Measurements from ENCODE around the gene LYSMD1. TPM values are rescaled to one million over a fixed set of nuclear protein-coding genes. Genes with fewer than 3 reads are reported as not detected.
A peak's percentile ranks its signal among the peaks of the same experiment; 100 is the strongest.

LYSMD1 gene
- total RNA-seq, 1 donor from 2014 or later: 14.0 TPM

- no peaks in the 10 kb centered on the region for H3K9me3 Mint-ChIP-seq (ENCODE audit: low read depth)
- H3K4me1 Mint-ChIP-seq (ENCODE audit: low read depth): peaks cover 9% of the 10 kb centered on the region
- peaks cover 18% of the 10 kb centered on the region for H3K36me3 Mint-ChIP-seq (ENCODE audit: insufficient read depth)
- no peak for TF ChIP-seq CTCF (IDR thresholded peaks at IDR 0.05; ENCODE audit: unreplicated experiment)
- peaks cover 40% of the 10 kb centered on the region for H3K27me3 Mint-ChIP-seq
- peak overlapping the region; percentile 71 for H3K4me3 Mint-ChIP-seq (ENCODE audit: low read depth)
- H3K27ac Mint-ChIP-seq: peak overlapping the region; percentile 77
- DNase-seq (ENCODE audit: low spot score, unreplicated experiment): peak; percentile 74
These were observed 34.6 kb downstream of the LYSMD1 start for GRCh38 chr1:151130987-151131586.

DNA sequence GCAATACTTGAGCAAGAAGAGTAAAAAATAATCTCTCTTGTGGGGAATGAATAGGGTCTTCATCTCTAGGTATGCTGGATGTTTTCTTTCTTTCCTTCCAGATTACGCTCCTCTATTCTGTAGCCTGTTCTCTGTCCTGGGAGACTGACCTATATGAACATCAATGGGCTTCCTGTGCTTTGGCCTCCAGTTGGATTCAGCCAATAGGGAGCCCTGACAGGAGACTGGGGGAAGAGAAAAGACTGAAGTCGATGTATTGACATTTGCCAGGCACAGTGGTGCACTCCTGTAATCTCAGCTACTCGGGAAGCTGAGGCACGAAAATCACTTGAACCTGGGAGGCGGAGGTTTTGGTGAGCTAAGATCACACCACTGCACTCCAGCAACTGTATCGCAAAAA, 36.9 kb downstream of the LYSMD1 start:
- Mint-ChIP-seq H3K4me3 (ENCODE audit: low read depth) (no peak overlapping the region), H3K36me3 (ENCODE audit: insufficient read depth) (peaks cover 1% of the 10 kb centered on the region), H3K27me3 (peaks cover 24% of the 10 kb centered on the region), H3K27ac (no peak overlapping the region), H3K4me1 (ENCODE audit: low read depth) (peaks cover 13% of the 10 kb centered on the region), H3K9me3 (ENCODE audit: low read depth) (no peaks in the 10 kb centered on the region)
- no peak for TF ChIP-seq CTCF (IDR thresholded peaks at IDR 0.05; ENCODE audit: unreplicated experiment)
- no peak for DNase-seq (ENCODE audit: low spot score, unreplicated experiment)

DNA sequence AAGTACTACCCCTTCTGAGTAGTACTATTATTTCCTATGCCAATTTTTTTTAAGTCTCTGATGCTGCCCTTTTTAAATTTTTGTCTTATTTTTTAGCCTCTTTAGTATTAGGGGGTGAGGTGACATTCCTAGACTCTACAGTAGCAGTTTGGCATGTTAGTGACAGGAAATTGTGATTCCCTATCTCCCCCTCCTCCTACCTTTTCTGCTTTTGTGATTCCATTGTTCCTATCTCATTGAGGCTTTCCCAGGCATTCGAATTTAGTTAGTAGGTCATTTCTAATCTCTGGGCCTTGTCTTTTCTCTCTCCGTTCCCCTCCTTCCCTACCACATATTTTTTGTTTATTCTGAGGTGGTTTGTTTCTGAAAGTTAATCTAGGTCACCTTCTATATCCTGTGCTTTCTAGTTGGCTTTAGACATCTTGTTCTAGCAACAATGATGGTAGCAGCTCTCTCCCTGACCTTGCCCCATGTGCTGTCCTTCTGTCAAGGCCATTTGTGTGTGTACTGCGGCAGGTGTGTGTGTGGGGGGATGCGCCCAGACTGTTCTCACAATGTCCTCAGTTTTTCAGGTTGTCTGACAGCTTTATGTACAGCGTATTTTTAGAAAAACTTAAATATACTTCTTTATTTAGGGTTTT, 40.8 kb downstream of the LYSMD1 start:
- no peak for DNase-seq (ENCODE audit: low spot score, unreplicated experiment)

GRCh38 chr1:151113877-151114276, 51.8 kb downstream of the LYSMD1 start:
- TF ChIP-seq CTCF (IDR thresholded peaks at IDR 0.05; ENCODE audit: unreplicated experiment): no peak
- no peak overlapping the region for H3K27ac Mint-ChIP-seq
- no peaks in the 10 kb centered on the region for H3K4me1 Mint-ChIP-seq (ENCODE audit: low read depth)
- H3K36me3 Mint-ChIP-seq (ENCODE audit: insufficient read depth): peaks cover 6% of the 10 kb centered on the region
- no peak overlapping the region for H3K4me3 Mint-ChIP-seq (ENCODE audit: low read depth)
- H3K9me3 Mint-ChIP-seq (ENCODE audit: low read depth): no peaks in the 10 kb centered on the region
- H3K27me3 Mint-ChIP-seq: no peaks in the 10 kb centered on the region
- no peak for DNase-seq (ENCODE audit: low spot score, unreplicated experiment)

More for the DNA sequence above, 40.8 kb downstream of the LYSMD1 start:
- Mint-ChIP-seq H3K4me1 (ENCODE audit: low read depth) (peaks cover 5% of the 10 kb centered on the region), H3K27me3 (no peaks in the 10 kb centered on the region), H3K4me3 (ENCODE audit: low read depth) (no peak overlapping the region), H3K36me3 (ENCODE audit: insufficient read depth) (peaks cover 2% of the 10 kb centered on the region), H3K9me3 (ENCODE audit: low read depth) (no peaks in the 10 kb centered on the region), H3K27ac (no peak overlapping the region)
- TF ChIP-seq CTCF (IDR thresholded peaks at IDR 0.05; ENCODE audit: unreplicated experiment): no peak

Other genes starting within 250 kb of the LYSMD1 start
- gene SETDB1, start 239.5 kb downstream of the LYSMD1 start, total RNA-seq: 110 TPM in 2 replicates
- gene CERS2, start 191.1 kb downstream of the LYSMD1 start, total RNA-seq: 187 and 203 TPM in 2 replicates
- gene ANXA9, start 183.6 kb downstream of the LYSMD1 start, total RNA-seq: 3.5 TPM in 2 replicates
- gene MINDY1, start 159.0 kb downstream of the LYSMD1 start, total RNA-seq: 28.3 and 32.5 TPM in 2 replicates
- 23.8 and 24.4 TPM in 2 replicates for gene PRUNE1, start 157.5 kb downstream of the LYSMD1 start, total RNA-seq
- gene BNIPL, start 129.3 kb downstream of the LYSMD1 start, total RNA-seq: 0.91 and 0.93 TPM in 2 replicates
- 4.5 and 7.0 TPM in 2 replicates for gene C1orf56, start 118.2 kb downstream of the LYSMD1 start, total RNA-seq
- 101 and 105 TPM in 2 replicates for gene CDC42SE1, start 106.3 kb downstream of the LYSMD1 start, total RNA-seq
- gene MLLT11, start 105.5 kb downstream of the LYSMD1 start, total RNA-seq: 29.5 and 30.0 TPM in 2 replicates
- 12.4 and 12.7 TPM in 2 replicates for gene GABPB2, start 95.1 kb downstream of the LYSMD1 start, total RNA-seq
- gene SEMA6C, start 19.3 kb downstream of the LYSMD1 start, total RNA-seq: 31.5 and 34.0 TPM in 2 replicates
- gene TNFAIP8L2, start 9.3 kb downstream of the LYSMD1 start, total RNA-seq: not detected in 2 replicates
- gene SCNM1, start 242 bp upstream of the LYSMD1 start, total RNA-seq: 47.1 and 52.0 TPM in 2 replicates
- gene TMOD4, start 10.1 kb upstream of the LYSMD1 start, total RNA-seq: 1.5 and 2.0 TPM in 2 replicates
- 110 and 119 TPM in 2 replicates for gene VPS72, start 24.3 kb upstream of the LYSMD1 start, total RNA-seq
- 84.0 and 95.5 TPM in 2 replicates for gene PIP5K1A, start 32.6 kb upstream of the LYSMD1 start, total RNA-seq
- gene PSMD4, start 88.8 kb upstream of the LYSMD1 start, total RNA-seq: 163 and 177 TPM in 2 replicates
- gene ZNF687, start 116.4 kb upstream of the LYSMD1 start, total RNA-seq: 43.0 and 45.0 TPM in 2 replicates
- 52.1 and 55.1 TPM in 2 replicates for gene PI4KB, start 161.5 kb upstream of the LYSMD1 start, total RNA-seq
- gene RFX5, start 181.3 kb upstream of the LYSMD1 start, total RNA-seq: 96.0 and 97.5 TPM in 2 replicates
- gene SELENBP1, start 206.8 kb upstream of the LYSMD1 start, total RNA-seq: 56.2 and 57.0 TPM in 2 replicates
- gene PSMB4, start 233.7 kb upstream of the LYSMD1 start, total RNA-seq: 227 and 235 TPM in 2 replicates